GM19452 (cell line): ENCODE results near the gene OSCAR.

Source experiments
- ATAC-seq: cut with Tn5 transposase; IDR thresholded peaks from one replicate; pipeline ENCODE4 v1.9.1; 2021; ENCODE audit not compliant: unreplicated experiment

OSCAR gene

DNA sequence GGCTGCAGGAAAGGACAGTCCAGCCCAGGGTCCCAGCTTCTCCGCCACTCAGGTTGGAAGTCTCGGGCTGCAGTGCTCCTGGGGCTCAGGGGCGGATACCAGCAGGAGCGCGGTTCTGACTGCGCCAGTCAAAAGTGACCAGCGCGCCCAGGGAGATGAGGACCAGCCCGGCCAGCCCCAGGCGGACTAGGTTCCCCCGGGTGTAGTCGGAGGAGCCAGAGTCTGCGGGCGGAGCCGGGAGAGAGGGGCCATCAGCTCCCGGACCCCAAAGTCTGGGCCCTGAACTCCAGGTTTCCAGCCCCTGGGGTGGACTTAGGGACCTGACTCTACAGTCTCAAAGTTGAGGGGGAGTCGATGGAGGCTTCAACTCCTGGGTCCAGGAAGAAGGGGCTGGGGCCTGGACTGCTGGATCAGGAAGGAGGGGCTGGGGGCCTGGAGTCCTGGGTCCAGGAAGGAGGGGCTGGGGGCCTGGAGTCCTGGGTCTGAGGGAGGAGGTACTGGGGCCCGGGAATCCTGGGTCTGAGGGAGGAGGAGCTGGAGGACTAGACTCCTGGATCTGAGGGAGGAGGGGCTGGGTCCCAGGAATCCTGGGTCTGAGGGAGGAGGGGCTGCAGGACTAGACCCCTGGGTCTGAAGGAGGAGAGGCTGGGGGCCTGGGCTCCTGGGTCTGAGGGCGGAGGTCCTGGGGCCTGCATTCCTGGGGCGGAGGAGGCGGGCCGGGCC, 5.3 kb downstream of the OSCAR start:
- ATAC-seq: no peak

- ATAC-seq: no peak
Measured at GRCh38 chr19:54094426-54095000, 6.1 kb downstream of the OSCAR start.

DNA sequence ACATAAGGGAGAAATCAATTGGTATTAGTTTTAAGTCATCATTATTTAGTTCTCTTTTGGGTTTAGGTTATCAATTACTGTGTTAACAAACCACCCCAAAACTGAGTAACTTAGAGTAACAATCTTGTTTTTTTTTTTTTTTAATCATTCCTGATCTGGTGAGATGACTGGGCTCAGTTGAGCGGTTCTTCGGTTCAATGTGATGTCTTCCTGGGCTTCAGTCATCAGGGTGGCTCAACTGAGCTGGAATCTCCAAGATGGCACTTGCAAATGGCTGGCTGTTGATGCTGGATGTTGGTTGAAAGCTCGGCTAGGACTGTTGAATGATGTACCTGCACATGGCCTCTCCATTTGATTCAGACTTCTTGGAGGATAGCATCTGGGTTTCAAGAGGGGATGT, 16.2 kb downstream of the OSCAR start:
- ATAC-seq: no peak

- no peak for ATAC-seq
Measured at GRCh38 chr19:54081032-54081431, 19.6 kb downstream of the OSCAR start, which contains the start of gene TARM1. TSS of gene TARM1 (minus strand) at chr19:54081365. CDS start at chr19:54081340, 25 bp downstream.

DNA sequence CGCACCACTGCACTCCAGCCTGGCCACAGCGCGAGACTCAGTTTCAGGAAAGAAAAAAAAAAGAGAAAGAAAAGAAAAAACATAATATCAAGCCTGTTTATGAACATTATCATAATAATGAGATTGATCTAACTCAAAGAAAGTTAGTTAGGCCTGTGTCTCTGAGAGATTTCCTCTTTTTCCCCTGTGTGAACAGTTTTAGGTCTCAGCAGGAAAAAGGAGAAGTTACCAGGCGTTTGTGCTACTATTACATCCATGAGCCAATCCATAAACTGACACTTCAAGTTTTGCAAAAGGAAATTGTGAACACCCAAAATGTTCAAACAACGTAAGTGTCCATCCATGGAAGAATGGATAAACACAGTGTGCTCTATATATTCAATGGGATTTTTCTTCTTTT, 23.3 kb downstream of the OSCAR start:
- no peak for ATAC-seq

DNA sequence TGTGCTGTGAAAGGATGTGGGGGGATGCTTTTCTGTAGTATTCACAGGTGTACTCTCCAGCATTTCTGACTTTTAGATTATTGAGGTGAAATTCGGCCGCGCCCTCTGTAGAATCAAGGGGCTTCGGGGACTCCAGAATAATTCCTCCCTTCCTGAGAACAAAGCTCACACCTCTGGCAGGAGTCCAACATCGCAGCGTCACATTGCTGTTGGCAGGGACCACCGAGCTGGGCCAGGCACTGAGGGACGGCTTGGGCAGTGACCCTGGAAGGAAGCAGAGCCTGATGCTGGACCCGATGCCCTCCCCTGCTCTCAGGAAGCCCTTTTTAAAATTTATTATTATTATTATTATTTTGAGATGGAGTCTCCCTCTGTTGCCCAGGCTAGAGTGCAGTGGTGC, 25.8 kb downstream of the OSCAR start:
- no peak for ATAC-seq

GRCh38 chr19:54073829-54074228, 26.8 kb downstream of the OSCAR start:
- ATAC-seq: no peak

GRCh38 chr19:54069470-54069869, 31.1 kb downstream of the OSCAR start:
- no peak for ATAC-seq

DNA sequence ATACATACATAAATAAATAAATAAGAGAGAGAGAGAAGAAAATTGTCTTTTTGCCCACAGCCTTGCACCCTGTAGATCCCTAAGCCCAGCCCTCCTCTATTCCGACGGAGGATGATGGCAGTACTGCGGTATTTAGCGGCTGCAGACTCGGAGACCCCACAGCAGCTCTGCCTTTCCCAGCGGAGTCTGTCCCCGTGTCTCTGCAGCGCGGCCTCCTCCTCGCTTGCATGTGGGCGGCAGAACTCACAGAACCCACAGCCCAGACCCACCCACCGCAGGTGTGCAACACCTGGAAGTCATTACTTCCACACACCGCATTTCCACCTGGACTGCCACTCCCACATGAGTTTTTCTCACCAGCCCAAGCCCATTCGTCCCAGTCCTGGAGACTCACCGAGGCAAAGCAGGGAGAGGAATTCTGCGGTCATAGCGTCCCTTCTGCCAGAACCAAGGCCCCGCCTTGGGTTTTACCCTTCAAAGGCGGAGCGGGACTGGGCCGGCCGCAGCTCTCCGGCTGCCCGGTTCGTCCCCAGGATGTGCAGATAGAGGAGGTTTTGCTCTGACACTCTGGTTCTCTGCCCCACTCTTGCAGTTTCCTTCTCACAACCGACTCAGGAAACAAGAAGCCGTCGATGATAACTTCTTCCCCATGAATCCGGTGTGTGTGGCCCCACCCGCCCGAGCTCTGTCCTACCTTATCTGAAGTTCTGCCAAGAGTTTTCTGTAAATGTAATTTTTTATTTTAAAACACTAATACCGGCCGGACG, 37.1 kb downstream of the OSCAR start, which contains the start of gene VSTM1:
VSTM1 (minus strand) TSS at position 548 of the 767 bp plus-strand sequence; CDS start at position 428, 120 bp downstream.
- no peak for ATAC-seq

DNA sequence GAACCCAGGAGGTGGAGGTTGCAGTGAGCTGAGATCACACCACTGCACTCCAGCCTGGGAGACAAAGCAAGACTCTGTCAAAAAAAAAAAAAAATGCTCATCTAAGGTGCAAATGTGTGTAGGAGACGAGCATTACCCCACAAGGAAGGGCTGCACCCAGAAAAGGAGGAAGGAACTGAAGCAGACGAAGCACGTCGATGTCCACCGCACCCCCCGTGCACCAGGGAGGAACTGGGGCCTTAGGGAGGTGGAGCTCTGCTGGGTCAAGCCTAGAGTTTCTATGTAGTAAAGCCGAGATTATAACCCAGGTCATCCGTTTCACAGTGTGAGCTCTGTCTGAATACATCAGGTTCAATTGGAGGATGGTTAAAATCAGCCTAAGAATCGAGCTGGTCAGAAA, 38.0 kb downstream of the OSCAR start:
- ATAC-seq: no peak

- no peak for ATAC-seq
Measured at GRCh38 chr19:54047616-54048015, 53.0 kb downstream of the OSCAR start.

DNA sequence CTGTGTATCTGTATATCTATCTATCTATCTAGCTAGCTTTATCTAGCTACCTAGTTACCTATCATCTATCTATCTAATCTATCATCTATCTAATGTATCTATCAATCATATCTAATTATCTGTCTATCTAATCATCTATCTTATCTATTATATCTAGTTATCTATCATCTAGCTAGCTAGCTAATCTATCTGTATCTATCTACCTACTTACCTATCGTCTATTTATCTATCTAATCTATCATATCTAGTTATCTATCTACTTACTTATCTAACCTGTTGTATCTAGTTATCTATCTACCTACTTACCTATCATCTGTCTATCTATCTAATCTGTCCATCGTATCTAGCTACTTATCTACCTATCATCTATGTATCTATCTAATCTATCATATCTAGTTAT, 54.8 kb downstream of the OSCAR start:
- ATAC-seq: no peak
